ENCODE measurements around the gene MAPKBP1. TPM values are rescaled to one million over a fixed set of nuclear protein-coding genes. Genes with fewer than 3 reads are reported as not detected.

The MAPKBP1 gene
- total RNA-seq, 2 donors from 2014 or later, result 16.7 to 26.3 TPM

- H3K27ac ChIP-seq (ENCODE audit: low read depth, low read length), result no peak overlapping the region
- peaks cover 3% of the 10 kb centered on the region for H3K4me1 ChIP-seq (ENCODE audit: control insufficient read depth, insufficient read depth, low read length)
- H3K9me3 ChIP-seq (ENCODE audit: control insufficient read depth, low read length), result no peaks in the 10 kb centered on the region
- H3K9ac ChIP-seq (ENCODE audit: extremely low read depth, low read length, poor library complexity, severe bottlenecking), result no peak overlapping the region
- Mint-ChIP-seq H3K36me3 (ENCODE audit: low read depth) (peaks cover 7% of the 10 kb centered on the region), H3K27me3 (ENCODE audit: insufficient read depth) (no peaks in the 10 kb centered on the region), H3K4me1 (peaks cover 19% of the 10 kb centered on the region), H3K4me3 (no peak overlapping the region), H3K27ac (no peak overlapping the region), H3K9me3 (no peaks in the 10 kb centered on the region)
- H3K36me3 ChIP-seq (ENCODE audit: control insufficient read depth, insufficient read depth, low read length), result peaks cover 30% of the 10 kb centered on the region
- peak overlapping the region; percentile 82 for H3K4me3 ChIP-seq (ENCODE audit: low read length)
- DNase-seq, result peak; percentile 79
- WGBS, 2 experiments (ENCODE audit: insufficient coverage in 1 of 2, insufficient read length in 1 of 2), result 83 to 93% methylated on average over 8 of the region's 8 CpGs
- no peaks in the 10 kb centered on the region for H3K27me3 ChIP-seq (ENCODE audit: control insufficient read depth, insufficient read depth, low read length, poor library complexity, severe bottlenecking)
- TF ChIP-seq, protein P1, sequence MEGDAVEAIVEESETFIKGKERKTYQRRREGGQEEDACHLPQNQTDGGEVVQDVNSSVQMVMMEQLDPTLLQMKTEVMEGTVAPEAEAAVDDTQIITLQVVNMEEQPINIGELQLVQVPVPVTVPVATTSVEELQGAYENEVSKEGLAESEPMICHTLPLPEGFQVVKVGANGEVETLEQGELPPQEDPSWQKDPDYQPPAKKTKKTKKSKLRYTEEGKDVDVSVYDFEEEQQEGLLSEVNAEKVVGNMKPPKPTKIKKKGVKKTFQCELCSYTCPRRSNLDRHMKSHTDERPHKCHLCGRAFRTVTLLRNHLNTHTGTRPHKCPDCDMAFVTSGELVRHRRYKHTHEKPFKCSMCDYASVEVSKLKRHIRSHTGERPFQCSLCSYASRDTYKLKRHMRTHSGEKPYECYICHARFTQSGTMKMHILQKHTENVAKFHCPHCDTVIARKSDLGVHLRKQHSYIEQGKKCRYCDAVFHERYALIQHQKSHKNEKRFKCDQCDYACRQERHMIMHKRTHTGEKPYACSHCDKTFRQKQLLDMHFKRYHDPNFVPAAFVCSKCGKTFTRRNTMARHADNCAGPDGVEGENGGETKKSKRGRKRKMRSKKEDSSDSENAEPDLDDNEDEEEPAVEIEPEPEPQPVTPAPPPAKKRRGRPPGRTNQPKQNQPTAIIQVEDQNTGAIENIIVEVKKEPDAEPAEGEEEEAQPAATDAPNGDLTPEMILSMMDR (conservative IDR thresholded peaks at IDR 0.05), result peak; percentile 86
These were observed 1.5 kb upstream of the MAPKBP1 start for GRCh38 chr15:41772720-41773331.

GRCh38 chr15:41773332-41773728 lies 954 bp upstream of the MAPKBP1 start:
- H3K36me3 Mint-ChIP-seq (ENCODE audit: low read depth), result peaks cover 7% of the 10 kb centered on the region
- H3K4me3 Mint-ChIP-seq, result peak overlapping the region; percentile 69
- H3K4me1 Mint-ChIP-seq, result peaks cover 24% of the 10 kb centered on the region

DNA sequence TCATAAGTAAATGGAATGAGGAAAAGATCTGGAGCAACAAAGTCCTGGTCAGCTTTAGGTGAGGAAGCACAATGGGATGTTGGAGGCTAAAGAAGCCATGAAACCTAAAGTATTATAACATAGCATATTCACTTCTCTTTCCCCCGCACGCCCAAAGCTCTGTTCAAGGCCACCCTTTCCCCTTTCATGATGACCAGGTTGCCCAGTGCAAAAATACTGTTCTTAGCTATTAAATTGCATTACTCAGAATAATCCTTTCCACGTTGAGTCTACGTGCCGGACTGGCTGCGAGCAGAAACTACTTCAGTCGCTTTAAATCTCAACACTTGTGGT lies 589 bp upstream of the MAPKBP1 start:
- peaks cover 22% of the 10 kb centered on the region for H3K36me3 ChIP-seq (ENCODE audit: control insufficient read depth, insufficient read depth, low read length)
- no peaks in the 10 kb centered on the region for H3K27me3 ChIP-seq (ENCODE audit: control insufficient read depth, insufficient read depth, low read length, poor library complexity, severe bottlenecking)
- peak overlapping the region; percentile 40 for H3K9ac ChIP-seq (ENCODE audit: extremely low read depth, low read length, poor library complexity, severe bottlenecking)
- TF ChIP-seq, protein P1 (conservative IDR thresholded peaks at IDR 0.05), result no peak
- H3K4me3 ChIP-seq (ENCODE audit: low read length), result peak overlapping the region; percentile 82
- peak overlapping the region; percentile 89 for H3K27ac Mint-ChIP-seq
- H3K27me3 Mint-ChIP-seq (ENCODE audit: insufficient read depth), result no peaks in the 10 kb centered on the region
- H3K4me1 ChIP-seq (ENCODE audit: control insufficient read depth, insufficient read depth, low read length), result peaks cover 6% of the 10 kb centered on the region
- no peaks in the 10 kb centered on the region for H3K9me3 Mint-ChIP-seq
- H3K36me3 Mint-ChIP-seq (ENCODE audit: low read depth), result peaks cover 7% of the 10 kb centered on the region
- peak overlapping the region; percentile 67 for H3K27ac ChIP-seq (ENCODE audit: low read depth, low read length)
- no peak for DNase-seq
- H3K9me3 ChIP-seq (ENCODE audit: control insufficient read depth, low read length), result no peaks in the 10 kb centered on the region
- peak overlapping the region; percentile 69 for H3K4me3 Mint-ChIP-seq
- peaks cover 28% of the 10 kb centered on the region for H3K4me1 Mint-ChIP-seq
- 15 to 45% methylated on average over 3 to 7 of the region's 7 CpGs for WGBS, 2 experiments (ENCODE audit: insufficient coverage in 1 of 2, insufficient read length in 1 of 2)

More at GRCh38 chr15:41773332-41773728, 954 bp upstream of the MAPKBP1 start:
- Mint-ChIP-seq H3K27me3 (ENCODE audit: insufficient read depth) (no peaks in the 10 kb centered on the region), H3K27ac (peak overlapping the region; percentile 89), H3K9me3 (no peaks in the 10 kb centered on the region)
- TF ChIP-seq, protein P1 (conservative IDR thresholded peaks at IDR 0.05), result no peak
- H3K4me1 ChIP-seq (ENCODE audit: control insufficient read depth, insufficient read depth, low read length), result peaks cover 3% of the 10 kb centered on the region
- H3K27me3 ChIP-seq (ENCODE audit: control insufficient read depth, insufficient read depth, low read length, poor library complexity, severe bottlenecking), result no peaks in the 10 kb centered on the region
- H3K9ac ChIP-seq (ENCODE audit: extremely low read depth, low read length, poor library complexity, severe bottlenecking), result peak overlapping the region; percentile 40
- 61 to 80% methylated on average over 2 to 5 of the region's 5 CpGs for WGBS, 2 experiments (ENCODE audit: insufficient coverage in 1 of 2, insufficient read length in 1 of 2)
- no peak overlapping the region for H3K27ac ChIP-seq (ENCODE audit: low read depth, low read length)
- no peaks in the 10 kb centered on the region for H3K9me3 ChIP-seq (ENCODE audit: control insufficient read depth, low read length)
- no peak for DNase-seq
- H3K4me3 ChIP-seq (ENCODE audit: low read length), result peak overlapping the region; percentile 82
- H3K36me3 ChIP-seq (ENCODE audit: control insufficient read depth, insufficient read depth, low read length), result peaks cover 26% of the 10 kb centered on the region
